ENCODE data around the gene RUVBL2.
A peak's percentile ranks its signal among the peaks of the same experiment; 100 is the strongest.

DNA sequence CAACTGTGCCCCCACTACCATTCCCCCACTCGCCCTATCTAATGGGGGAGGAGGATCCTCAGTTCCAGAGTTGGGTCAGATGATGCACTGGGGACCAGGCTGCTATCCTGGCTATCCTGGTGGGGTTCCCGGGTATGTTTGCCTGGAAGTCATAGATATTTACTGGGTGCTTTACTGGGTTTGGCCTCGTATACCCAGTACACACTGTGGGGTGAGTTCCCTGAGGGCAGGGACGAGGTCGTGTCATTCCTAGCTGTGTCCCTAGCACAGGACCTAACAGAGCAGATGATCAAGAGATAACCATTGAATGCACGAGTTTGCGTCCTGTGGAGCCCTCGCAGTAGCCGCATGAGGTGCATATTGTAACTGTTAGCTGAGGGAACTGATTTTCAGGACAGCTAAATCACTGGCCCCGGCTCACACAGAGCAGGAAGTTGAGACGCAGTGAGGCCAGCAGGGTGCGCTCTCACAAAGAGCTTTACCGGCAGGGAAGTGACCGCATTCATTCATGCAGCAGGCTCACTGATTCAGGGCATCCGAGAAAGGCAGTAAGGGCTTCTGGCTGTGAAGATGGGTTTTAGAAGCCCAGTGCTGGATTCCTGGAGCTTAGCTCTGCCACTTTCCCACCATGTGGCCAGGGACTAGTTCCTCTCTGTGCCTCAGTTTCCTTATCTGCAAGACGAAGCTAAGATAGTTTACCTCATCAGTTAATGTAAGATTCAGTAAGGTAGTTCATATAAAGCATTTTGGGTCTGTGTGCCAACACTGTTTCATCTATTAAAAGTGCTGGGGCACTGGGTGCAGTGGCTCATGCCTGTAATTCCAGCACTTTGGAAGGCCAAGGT lies 6.0 kb downstream of the RUVBL2 start:
- TF ChIP-seq POLR2A (IDR thresholded peaks at IDR 0.05) (no peak), CTCF (IDR thresholded peaks at IDR 0.05) (peak in 3 of 4 experiments; percentile 33 to 49 (median 34)), EP300 (IDR thresholded peaks at IDR 0.05) (no peak)
